Nephron progenitor cell (in vitro differentiated cells): ENCODE data around the gene GTF2A1.

Experiments
- DNase-seq: peaks from one replicate; pipeline ENCODE4 v3.0.0; 2021
- H3K27ac Mint-ChIP-seq: 2 replicates; pipeline ENCODE4 v1.8.0; 2021; ENCODE audit warnings: mild to moderate bottlenecking, moderate library complexity, mixed read lengths
- H3K27me3 Mint-ChIP-seq: 2 replicates; pipeline ENCODE4 v1.8.0; 2021; ENCODE audit warnings: mild to moderate bottlenecking, low read depth, mixed read lengths; ENCODE audit not compliant: poor library complexity
- H3K36me3 Mint-ChIP-seq: 2 replicates; pipeline ENCODE4 v1.8.0; 2021; ENCODE audit warnings: low read depth, mixed read lengths
- H3K4me1 Mint-ChIP-seq: 2 replicates; pipeline ENCODE4 v1.8.0; 2021; ENCODE audit warnings: mixed read lengths
- H3K4me3 Mint-ChIP-seq: 2 replicates; pipeline ENCODE4 v1.8.0; 2021; ENCODE audit warnings: mild to moderate bottlenecking, moderate library complexity, mixed read lengths
- H3K9me3 Mint-ChIP-seq: 2 replicates; pipeline ENCODE4 v1.8.0; 2021; ENCODE audit warnings: mild to moderate bottlenecking, moderate library complexity, mixed read lengths
- TF ChIP-seq, protein P1 (sequence below): fragments of 200-600 bp; sonication (generic); IDR thresholded peaks from 2 replicates; pipeline ENCODE4 v1.5.0; 2021; ENCODE audit warnings: antibody characterized with exemption

The GTF2A1 gene

GRCh38 chr14:81187832-81188522 is 32.8 kb downstream of the GTF2A1 start:
- Mint-ChIP-seq H3K27ac (no peak overlapping the region), H3K4me1 (no peaks in the 10 kb centered on the region), H3K4me3 (no peak overlapping the region), H3K36me3 (peaks cover 64% of the 10 kb centered on the region), H3K27me3 (no peaks in the 10 kb centered on the region), H3K9me3 (peaks cover 3% of the 10 kb centered on the region)
- TF ChIP-seq, protein P1, sequence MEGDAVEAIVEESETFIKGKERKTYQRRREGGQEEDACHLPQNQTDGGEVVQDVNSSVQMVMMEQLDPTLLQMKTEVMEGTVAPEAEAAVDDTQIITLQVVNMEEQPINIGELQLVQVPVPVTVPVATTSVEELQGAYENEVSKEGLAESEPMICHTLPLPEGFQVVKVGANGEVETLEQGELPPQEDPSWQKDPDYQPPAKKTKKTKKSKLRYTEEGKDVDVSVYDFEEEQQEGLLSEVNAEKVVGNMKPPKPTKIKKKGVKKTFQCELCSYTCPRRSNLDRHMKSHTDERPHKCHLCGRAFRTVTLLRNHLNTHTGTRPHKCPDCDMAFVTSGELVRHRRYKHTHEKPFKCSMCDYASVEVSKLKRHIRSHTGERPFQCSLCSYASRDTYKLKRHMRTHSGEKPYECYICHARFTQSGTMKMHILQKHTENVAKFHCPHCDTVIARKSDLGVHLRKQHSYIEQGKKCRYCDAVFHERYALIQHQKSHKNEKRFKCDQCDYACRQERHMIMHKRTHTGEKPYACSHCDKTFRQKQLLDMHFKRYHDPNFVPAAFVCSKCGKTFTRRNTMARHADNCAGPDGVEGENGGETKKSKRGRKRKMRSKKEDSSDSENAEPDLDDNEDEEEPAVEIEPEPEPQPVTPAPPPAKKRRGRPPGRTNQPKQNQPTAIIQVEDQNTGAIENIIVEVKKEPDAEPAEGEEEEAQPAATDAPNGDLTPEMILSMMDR, result no peak
- no peak for DNase-seq

GRCh38 chr14:81179631-81180030 is 41.1 kb downstream of the GTF2A1 start:
- no peak overlapping the region for H3K4me3 Mint-ChIP-seq
- no peaks in the 10 kb centered on the region for H3K27me3 Mint-ChIP-seq
- H3K4me1 Mint-ChIP-seq, result peaks cover 27% of the 10 kb centered on the region
- H3K9me3 Mint-ChIP-seq, result no peaks in the 10 kb centered on the region
- H3K27ac Mint-ChIP-seq, result no peak overlapping the region
- H3K36me3 Mint-ChIP-seq, result peaks cover 53% of the 10 kb centered on the region
- no peak for DNase-seq
- TF ChIP-seq, protein P1, result no peak

- H3K4me1 Mint-ChIP-seq, result peaks cover 27% of the 10 kb centered on the region
- DNase-seq, result no peak
- peaks cover 44% of the 10 kb centered on the region for H3K36me3 Mint-ChIP-seq
- H3K27me3 Mint-ChIP-seq, result peaks cover 2% of the 10 kb centered on the region
- H3K9me3 Mint-ChIP-seq, result no peaks in the 10 kb centered on the region
- TF ChIP-seq, protein P1, result no peak
- H3K4me3 Mint-ChIP-seq, result no peak overlapping the region
- H3K27ac Mint-ChIP-seq, result no peak overlapping the region
Observed at GRCh38 chr14:81178063-81178462, 42.7 kb downstream of the GTF2A1 start.

DNA sequence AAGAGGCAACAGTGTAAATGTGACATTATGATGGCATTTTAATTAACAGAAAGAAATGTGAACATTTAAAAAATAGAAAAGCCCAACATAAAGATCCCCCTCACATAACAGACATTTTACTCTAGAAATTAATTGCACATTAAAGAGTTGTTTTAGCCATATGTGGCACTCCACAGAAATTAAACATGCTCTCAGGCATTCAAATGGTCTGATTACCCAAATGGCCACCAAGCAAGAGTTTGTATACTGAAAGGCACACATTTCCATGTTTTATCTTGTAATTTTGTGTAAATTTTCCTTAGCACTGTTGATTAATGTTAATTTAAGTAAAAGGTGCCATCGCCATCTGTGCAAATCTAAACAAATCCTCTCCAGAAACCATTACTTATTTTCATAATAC is 43.5 kb downstream of the GTF2A1 start:
- H3K27me3 Mint-ChIP-seq, result peaks cover 2% of the 10 kb centered on the region

GRCh38 chr14:81176241-81176640 is 44.5 kb downstream of the GTF2A1 start:
- no peak for DNase-seq

More for the DNA sequence above, 43.5 kb downstream of the GTF2A1 start:
- Mint-ChIP-seq H3K27ac (no peak overlapping the region), H3K9me3 (no peaks in the 10 kb centered on the region), H3K36me3 (peaks cover 37% of the 10 kb centered on the region), H3K4me1 (peaks cover 20% of the 10 kb centered on the region), H3K4me3 (no peak overlapping the region)
- TF ChIP-seq, protein P1, result no peak
- DNase-seq, result no peak

More at GRCh38 chr14:81176241-81176640, 44.5 kb downstream of the GTF2A1 start:
- H3K36me3 Mint-ChIP-seq, result peaks cover 30% of the 10 kb centered on the region
- no peaks in the 10 kb centered on the region for H3K9me3 Mint-ChIP-seq
- TF ChIP-seq, protein P1, result no peak
- peaks cover 11% of the 10 kb centered on the region for H3K4me1 Mint-ChIP-seq
- no peak overlapping the region for H3K4me3 Mint-ChIP-seq
- H3K27ac Mint-ChIP-seq, result no peak overlapping the region
- peaks cover 2% of the 10 kb centered on the region for H3K27me3 Mint-ChIP-seq
